Esophagus mucosa (tissue), 1 donor: ENCODE results near the gene MNX1. TPM values are rescaled to one million over a fixed set of nuclear protein-coding genes. Genes with fewer than 3 reads are reported as not detected.

Experiments used
- ATAC-seq: fragments of 200-7000 bp; cut with Tn5 transposase; one replicate; pipeline ENCODE4 v1.9.1; 2020
- total RNA-seq: library from RNA; stranded (reverse); gene quantifications from one replicate; pipeline ENCODE4 v1.2.4, GENCODE V29; 2023
- donor health status: DM: yes; HTN: yes; CAD: no.

MNX1 gene
- total RNA-seq, 1 donor from 2014 or later, result 0.12 TPM

DNA sequence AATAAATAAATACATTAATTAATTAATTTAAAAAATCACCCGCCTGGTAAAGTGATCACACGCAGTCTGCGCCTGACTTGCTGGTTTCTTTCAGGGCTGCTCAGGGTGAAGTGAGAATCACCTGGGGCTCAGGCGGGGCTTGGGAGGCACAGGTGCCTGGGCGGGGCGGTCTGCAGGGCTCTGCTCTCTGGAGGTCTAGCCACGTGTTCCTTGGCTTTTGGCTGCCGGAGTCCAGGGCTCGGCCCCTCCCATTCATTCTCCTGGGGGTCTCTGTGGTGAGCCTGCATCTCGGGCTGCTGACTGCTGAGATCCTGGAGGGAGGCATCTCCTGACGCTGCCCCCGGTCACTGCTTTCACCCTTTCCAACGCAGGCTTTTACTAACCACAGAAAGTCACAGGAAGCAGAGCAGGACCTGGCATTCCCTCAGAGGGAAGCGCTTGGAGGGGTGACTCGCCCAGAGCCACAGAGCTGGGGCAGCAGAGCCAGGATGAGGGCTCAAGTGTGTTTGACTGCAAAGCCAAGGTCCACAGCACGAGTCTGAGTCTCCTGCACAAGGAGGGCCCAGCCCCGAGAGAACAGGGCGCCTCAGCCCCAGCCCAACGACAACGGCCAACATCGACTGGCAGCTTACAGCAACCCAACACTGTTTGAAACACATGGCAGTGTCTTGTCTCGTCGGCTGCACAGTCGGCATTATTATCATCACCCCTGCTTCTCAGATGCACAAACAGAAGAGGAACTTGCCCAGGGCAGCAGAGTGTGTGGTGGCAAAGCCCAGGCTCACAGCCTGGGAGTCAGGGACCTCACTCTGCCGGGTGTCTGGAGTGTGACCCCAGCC is 22.4 kb upstream of the MNX1 start:
- ATAC-seq, result no peak

DNA sequence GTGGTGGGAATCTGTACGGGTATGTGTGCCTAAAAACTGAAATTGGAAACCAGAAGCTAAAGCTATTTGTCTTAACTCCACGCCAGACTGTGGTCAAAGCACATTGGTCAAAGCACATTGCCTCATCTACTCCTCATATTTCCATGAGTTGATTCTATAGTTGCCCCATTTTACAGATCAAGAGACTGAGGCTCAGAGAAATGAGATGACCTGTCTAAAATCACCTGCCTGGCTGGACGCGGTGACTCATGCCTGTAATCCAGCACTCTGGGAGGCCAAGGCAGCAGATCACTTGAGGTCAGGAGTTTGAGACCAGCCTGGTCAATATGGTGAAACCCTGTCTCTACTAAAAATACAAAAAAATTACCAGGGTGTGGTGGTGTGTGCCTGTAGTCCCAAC is 21.7 kb upstream of the MNX1 start:
- no peak for ATAC-seq

DNA sequence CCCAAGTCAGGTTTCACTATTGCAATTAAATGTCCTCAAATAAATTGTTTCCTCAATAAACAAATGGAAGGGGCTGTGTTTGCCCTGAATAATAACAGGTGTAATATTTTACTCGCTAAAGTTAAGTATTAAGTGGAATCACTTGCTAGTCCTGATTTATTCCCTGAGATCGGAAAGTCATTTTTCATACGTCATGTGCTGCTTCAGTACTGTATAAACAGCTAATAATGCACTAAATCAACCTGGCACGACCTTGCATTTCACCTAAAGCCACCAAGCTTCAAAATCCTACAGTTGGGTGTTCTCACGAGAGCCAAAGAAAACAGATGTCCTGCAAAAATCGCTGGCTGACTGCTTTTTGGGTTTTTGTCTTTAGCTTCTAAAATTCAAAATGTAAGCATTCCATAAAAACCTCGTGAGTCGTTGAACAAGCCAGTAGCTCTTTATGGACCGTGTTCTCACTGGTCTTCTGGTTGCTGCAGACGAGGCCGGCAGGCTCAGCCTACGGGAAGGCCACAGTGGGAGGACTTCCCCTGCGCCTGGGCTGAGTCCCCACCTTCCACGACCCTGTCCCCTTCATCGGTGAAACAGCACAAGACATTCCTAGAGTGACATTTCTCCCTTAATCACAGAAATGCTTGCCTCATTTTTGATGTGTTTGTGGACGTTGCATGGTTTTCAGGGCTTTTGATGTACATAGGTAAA is 17.9 kb upstream of the MNX1 start:
- ATAC-seq, result no peak

DNA sequence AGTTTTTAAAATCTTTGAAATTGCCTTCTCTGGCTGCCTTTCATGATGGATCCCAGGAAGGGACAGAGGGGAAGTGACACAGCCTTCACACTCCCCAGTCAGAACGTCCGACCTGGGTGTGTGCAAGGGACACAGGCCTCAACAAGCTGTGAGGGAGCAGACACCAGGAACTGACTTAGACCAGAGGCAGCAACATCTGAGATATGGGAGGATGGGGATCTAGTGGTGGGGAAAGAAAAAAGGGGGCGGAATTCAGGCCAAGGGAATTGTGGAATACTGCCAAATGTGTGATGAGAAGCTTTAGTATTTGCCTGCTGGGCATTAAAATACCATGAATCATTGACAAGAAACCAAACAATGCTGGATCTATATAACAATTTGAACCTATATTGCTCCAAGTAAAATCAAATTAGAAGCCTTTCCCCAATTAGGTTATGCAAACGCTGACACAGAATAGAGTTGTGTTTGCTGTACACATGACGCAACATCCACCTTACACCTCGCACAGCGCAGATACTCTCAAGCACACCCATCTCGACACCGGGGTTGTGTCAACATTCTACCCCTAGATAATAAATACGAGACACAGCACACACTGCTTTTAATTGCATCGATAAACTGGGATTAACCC is 17.2 kb upstream of the MNX1 start:
- ATAC-seq, result peak; percentile 46

DNA sequence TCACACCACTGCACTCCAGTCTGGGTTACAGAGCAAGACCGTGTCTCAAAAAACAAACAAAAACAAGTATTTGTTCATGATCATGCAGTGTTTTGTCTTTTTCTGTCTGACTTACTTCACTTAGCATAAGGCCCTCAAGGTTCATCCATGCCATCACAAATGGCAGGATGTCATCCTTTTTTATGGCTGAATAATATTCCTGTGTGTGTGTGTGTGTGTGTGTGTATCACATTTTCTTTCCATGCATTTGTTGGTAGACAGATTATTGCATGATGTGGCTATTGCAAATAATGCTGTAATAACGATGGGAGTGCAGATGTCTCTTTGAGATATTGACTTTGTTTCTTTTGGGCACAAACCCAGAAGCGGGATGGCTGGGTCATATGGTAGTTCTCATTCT is 14.3 kb upstream of the MNX1 start:
- no peak for ATAC-seq

DNA sequence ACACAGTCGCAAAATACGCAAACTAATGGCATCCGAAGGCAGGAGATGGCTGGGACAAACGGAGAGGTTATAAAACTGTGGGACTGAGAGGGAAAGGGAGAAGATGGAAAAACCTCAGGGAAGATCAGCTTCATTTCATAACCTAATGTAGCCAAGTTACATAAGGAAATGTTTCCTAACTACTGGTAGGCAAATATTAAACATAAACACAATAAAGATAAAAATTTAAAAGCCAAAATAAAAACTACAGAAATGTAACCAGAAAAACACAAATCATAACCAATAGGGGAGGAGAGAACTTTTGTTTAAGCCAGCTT is 13.1 kb upstream of the MNX1 start:
- ATAC-seq, result no peak

DNA sequence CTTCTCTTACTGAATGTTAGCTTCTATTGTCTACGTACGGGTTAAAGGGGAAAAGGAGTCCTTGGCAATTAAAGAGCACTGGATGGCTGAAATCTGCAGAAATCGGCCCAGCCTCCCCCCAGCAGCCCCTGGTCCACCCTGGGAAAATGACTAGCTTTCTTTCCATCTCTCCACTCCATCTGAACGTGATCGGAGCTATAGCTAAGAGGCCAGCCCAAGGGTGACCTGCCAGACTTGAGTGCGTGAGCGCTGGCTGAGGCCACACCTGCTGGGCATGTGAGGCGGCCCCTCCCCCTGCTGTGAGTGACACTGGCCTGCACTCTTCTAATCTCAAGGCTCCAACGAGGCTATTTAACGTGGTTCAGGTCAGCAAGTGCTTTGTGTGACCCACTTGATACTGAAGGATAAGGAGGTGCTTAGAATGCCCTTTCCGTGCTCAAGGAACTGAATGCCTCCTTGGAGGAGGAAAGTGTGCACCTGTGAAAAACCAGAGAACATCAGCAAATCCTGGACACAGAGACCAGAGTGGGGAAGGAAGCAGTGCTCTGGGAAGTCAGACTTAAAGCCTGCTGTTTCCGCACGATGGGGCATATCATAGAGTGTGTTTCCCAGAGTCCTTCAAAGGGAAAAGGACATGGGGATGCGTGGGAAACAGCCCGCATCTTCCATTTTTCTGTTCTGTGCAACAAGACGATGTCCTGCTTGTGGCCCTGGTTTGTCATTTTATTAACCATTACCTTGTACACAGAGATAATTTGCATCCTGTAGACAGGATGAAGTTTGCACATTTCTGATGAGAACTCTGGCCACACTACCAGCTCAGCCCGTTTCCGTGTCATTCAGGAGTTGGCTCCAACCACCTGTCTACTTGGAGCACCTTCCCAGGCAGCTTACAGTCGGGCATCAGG is 12.5 kb upstream of the MNX1 start:
- no peak for ATAC-seq

DNA sequence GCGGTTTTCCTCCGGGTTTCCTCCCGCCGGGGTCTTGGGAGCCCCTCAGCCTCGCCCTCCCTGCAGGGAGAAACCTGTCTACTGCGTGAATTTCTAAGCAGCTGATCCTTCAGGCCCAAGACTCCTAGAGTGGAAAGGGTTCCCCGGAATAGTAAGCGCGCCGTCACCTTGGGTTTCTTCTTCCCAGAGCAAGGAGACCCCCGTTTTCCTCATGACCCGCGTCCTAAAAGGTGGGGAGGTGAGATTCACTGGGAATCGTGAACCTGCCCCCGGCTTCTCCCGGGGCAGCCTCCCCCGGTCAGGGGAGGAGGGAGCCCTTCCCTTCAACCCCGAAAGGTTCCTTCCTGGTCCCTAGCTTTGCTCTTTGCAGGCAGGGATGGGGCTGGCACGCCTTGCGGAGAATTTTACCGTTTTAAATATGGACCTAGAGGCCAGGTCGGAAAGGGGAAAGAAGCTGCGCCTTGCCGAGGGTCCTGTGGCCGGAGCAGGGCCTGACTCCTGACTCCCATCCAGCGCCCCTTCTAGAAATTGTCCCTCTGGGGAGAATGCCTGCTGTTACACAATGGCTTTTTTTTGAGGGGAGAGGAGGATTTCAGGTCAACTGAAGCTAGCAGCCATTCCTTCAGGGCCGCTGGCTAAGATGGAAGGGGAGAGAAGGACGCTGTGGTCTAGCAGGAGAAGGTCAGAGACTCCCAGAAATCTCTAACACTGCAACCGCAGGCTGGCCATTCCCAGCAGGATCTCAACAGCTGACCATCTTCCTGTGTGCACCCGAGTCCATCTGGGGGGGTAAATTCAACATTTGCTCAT is 11.6 kb upstream of the MNX1 start:
- ATAC-seq, result no peak

DNA sequence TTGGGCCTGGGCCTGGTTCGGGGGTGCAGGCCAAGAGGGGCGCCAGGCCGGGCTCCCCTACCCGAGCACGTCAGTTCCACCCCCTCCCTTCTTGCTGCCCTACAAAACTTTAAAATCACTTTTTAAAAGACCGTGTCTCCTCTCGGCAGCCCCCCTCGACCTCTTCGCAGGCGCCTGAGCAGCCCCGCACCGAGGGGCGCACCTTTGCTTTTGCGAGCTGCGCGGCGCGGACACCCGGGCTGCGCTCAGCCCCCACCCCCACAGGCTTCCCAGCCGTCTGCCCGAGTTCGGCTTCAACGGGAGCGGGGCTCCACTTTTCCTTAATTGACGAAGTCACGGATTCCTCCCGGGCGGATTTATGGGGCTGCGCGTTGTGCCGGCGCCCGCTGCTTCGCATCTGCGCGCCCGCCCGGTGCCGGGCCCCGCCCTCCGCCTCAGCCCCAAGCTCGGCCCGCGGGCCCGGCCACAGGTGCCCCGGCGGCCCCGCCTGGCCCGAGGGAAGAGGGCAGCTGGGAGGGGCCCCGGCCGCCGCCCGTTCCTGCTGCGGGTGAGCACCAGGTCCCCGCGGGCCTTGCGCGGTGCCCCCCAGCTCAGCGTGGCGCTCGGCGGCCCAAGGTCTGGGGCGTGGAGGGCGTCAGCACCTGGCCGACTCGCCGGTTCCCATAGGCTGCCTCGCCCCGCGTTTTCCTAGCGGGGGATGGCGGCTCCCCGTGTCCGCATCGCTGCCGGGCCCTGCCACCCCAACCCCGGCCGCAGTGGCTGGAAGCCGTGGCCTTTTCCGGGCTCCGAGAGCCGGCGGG is 10.8 kb upstream of the MNX1 start:
- ATAC-seq, result no peak

DNA sequence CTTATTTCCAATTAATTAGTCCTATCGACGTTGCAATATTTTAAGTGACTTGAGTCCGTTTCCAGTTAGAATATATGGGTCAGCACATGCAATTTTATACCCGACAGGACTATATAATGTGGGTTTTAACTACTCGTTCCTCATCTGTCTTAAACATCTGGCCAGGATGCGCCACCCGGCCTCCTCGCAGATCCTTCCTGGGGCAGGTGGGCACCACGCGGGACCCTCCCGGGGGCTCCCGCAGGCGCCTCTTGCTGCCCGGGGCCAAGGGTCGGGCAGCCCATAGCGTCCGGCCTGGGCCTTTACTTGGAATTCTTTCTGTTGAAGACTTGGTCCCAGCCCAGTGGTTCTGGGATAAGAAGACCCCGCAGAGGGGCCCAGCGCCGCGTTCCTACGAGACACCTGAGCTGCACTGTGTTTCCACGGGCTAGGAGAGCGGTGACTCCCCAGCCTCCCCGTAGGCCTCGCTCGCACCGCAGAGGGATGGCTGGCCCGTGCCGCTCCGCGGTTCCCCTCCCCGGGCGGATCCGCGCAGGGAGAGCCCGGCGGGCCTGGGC is 10.1 kb upstream of the MNX1 start:
- ATAC-seq, result no peak

DNA sequence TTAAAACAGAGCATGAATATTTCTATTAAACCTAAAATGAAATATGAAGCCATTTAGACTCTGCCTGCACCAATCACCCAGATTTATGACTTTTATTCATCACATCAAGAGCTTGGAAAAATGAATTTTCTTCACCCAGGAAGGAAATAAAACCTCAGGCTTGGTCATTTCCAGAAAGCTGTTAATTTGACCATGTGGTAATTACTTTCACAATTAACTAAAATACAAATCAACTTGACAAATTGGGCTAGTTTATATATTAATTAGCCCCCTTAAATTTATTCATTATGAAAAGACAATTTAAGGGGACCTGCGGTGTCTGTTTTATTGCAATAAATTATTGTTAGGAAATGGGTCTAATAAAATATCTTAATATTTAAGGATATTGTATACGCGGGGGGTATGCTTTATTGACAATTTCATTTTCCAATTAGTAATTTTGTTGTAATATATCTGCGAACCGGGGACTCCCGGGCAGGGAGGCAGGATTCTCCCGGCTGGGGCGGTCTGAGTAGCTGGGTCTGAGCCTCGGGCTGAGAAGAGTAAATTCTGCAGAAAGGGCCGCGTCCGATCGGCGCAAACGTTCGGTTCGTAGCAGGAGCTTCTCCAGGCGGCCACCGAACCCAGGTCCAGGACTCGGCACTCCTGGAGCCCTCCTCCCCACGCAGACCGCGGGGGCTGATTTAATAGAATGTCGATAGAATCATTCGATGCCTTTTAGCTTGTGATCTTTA is 9.4 kb upstream of the MNX1 start:
- no peak for ATAC-seq

DNA sequence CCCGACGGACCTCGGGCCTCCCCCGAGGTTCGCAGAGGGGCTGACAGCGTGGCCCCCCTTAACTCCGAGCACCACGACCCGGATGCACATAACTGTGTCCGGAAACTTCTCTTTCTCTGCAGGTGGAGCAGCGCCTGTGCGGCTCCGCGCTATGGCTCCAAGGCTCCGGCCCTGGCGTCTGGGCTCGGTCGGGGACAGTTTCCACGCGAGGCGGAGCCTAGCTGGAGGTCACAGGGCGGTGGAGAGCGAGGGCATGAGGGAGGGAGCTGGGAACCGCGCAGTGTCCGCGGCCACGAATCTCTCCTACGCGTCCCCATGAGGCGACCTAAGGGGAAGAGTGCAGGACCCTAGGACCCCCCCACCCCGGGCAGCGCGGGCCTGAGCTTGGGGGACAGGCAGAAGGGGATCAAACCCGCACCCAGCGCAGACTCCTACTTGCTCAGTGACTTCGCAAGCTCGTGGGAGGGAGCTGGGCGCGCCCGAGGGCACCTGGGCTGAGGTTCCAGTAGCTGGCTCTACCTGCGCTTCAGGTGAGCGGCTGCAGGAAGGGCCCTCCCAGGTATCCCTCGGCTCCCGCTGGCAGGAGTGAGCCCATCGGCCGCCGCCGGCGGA is 8.6 kb upstream of the MNX1 start:
- peak; percentile 16 for ATAC-seq

DNA sequence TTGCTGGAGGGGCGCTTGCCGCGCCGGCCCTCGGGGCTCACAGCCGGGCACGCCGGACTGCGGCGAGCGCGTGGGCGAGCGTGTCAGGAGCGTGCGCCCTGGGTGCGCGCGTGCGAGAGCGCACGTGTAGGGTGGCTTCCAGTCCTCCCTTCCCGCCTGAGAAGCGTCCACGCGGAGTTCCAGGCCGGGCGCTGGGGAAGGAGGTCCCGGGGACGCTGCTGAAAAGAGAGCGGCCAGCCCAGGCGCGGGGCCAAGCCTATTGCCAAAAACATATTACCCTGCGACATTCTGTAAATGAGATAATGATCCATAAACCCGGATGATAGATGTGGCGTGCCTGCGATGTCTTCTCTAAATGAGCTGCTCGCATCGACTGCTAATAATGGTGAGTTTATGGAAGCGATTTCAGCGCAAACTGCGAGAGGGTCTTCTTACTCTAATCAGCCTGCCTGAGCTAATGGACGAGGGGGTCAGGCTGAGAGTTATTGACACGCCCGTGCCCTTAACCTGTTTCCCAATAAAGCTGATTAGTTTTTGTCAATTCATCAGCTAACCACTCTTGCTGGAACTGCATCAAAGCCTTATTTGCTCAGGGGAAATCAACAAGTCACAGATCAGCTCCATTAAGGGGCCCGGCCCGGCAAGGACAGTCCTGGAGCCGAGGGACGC is 8.0 kb upstream of the MNX1 start:
- ATAC-seq, result no peak

DNA sequence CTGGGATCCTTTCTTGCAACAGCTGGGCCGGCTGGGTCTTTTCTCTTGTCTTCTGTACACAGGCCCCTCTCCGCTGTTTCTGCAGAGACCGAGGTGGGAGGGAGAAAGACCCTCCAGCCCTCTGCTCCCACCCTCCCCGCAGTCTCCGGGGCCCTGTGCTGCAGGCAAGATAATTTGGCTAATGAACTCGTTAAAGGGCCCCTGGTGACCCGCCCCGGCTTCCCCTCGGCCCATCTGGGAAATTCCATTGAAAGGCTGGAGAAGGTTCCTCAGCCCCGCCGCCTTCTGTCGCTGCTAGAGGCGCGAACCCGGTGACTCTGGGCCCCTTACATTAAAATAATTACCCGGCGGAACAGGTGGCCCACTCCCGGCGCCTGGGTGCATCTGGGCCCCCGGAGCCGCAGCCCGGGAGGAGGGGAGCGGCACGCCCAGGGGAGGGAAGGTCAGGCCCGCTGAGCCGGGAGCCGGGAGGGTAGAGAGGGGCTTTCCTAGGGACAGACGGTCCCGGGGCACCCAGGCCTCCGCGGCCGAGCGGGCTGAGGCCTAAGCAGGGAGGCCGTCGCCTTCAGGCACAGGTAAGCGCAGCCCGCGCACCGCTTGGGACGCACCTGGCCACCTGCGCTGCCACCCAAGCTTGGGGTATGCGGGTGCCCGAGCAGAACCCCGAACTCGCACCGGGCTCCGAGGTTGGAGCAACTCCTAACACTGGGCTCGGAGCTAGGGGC is 7.3 kb upstream of the MNX1 start:
- ATAC-seq, result no peak

DNA sequence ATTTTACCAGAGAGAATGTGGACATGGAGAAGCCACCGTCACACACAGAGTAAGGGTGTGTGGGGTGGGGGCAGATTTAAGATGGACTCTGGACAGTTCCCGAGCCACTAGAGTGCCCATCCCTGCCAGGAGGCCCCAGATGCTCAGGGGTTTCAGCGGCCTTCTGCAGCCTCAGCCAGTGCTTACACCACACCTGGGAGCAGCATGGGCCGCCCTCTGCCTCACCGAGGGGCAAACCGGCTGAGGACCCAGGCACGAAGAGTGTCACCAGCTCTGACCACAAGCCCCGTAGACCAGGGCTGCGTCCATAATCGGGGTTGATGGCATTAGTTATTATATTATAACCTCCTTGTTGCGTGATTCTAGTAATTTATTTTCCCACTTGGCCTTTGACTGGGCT is 6.7 kb upstream of the MNX1 start:
- ATAC-seq, result no peak

DNA sequence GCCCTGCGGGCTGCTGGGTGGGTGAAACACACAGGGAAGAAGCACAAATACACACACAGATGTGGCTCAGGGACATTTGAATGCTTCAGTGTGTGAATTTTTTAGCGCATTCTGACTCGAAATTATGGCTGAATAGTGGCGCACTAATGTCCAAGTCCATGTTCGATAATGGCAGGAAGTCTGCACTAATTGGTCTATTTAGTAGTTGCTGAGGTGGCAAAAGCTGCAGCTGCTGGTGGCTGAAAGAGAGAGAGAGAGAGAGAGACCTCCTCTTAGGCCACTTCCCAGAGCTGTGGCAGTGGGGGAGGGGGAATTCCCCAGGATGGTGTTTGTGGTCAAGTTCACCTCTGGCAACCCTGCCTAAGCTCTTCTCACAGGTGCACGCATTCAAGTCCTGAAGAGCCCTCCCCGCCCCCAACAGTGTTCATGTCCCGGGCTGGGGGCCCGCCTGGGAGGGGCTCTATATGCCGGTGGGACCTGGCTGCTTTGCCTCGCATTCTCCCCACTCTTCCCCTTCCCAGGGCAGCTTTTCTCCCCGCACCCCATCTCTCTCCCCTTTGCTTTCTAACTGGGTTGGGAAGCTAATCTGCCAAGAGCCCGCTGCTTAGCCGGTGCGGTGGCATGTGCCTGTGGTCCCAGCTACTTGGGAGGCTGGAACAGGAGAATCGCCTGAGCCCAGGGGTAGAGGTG is 6.0 kb upstream of the MNX1 start:
- ATAC-seq, result no peak

DNA sequence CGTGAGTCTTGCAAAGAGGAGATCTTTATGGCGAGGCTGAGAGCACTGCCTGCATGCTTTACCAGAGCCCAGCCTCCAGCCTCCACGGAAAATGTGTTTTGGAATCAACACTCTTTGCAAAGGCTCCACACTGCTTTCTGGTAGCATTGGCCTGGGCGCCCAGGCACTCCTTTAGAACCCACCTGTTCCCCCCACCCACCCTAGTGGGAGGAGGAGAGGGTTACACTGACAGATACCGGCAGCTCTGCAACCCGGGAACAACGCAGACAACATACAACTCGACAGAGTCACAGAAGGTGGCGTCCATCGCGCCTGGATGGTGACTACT is 5.5 kb upstream of the MNX1 start:
- no peak for ATAC-seq
